GM18858 (cell line): ENCODE measurements around the gene GPC5.
"Not testable (repeated sequence)": the region's sequence is repeated elsewhere in the genome, so short reads cannot be mapped to it uniquely, and the experiment has no call there.

Experiments used
- ATAC-seq: cut with Tn5 transposase; IDR thresholded peaks from one replicate; pipeline ENCODE4 v1.9.1; 2021; ENCODE audit not compliant: unreplicated experiment

GPC5 gene

DNA sequence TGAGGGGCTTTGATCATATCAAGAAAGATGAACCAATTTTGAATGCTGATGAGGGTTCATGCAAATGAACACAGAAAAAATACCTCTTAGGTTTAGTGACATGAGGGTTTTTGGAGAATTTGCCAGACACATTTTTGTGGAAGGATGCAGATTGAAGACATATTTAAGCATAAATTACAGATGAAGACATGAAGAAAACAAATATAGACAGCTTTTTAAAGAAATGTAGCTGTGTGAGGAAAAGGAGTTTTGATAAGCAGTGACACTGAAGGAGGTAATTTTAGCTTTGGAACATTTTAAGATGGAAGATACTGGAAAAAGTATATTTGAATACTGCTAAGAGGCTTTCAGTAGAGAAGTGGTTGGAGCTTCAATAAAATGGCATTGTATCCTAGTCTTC, 1017.4 kb downstream of the GPC5 start:
- ATAC-seq = no peak

DNA sequence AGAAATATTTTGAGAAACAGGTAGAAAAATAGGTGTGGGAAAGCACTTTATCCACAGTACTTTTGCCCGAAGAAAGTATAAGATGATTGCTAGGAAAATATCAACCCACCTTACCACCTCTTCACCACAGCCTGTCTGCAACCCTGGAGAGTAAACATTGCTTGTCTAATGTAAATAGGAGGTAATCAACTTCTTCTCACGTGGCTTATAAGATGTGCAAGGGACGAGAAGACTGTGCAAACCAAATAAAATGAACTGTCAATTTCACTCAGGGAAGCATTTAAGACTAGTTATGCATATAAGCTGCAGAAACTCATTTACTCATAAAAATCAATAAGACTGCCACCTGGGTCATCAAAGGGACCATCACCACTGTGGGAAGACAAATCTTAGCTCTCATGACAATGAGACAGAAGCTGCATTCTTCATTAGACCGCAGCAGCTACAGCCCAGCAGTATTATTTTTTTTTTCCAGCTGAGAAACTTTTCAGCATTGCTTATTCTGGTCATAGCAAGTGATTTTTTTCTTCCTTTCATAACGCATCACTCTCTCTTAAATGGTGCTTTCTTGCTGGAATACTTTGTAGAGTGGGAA, 1020.5 kb downstream of the GPC5 start:
- no peak for ATAC-seq

DNA sequence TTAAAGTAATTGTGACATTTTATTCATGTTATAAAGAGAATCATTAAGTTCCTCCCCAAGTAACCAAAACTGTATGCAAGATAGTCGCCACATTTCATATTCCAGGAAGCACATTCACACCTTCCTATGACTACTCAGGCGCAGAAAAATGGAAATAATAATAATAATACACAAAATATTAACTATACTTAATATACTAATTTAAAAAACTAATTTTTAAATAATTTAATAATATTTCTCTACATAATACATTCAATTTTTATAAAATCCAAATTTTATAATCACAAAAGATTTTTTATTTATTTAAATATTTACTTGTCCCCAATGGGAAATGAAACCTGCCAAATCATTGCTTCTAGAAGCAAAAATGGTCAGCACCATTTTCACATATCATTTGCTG, 1030.8 kb downstream of the GPC5 start:
- no peak for ATAC-seq

DNA sequence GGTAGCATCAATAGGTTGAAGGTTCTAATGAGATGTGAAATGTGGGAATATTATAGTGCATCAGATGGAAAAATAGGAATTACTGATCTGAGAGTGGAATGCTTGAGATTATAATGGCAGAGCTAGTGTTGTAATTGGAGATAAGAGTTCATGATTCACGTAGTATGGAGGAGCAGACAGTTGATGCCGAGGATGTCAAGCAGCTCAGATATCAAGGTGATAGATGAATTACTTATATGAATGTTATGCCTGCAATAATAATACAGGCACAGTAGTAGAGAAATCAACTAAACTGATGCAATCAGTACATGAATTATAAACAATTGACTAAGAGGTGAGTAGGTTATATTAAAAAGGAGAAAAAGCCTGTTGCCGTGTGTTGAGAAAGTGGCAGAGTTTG, 1035.0 kb downstream of the GPC5 start:
- no peak for ATAC-seq

DNA sequence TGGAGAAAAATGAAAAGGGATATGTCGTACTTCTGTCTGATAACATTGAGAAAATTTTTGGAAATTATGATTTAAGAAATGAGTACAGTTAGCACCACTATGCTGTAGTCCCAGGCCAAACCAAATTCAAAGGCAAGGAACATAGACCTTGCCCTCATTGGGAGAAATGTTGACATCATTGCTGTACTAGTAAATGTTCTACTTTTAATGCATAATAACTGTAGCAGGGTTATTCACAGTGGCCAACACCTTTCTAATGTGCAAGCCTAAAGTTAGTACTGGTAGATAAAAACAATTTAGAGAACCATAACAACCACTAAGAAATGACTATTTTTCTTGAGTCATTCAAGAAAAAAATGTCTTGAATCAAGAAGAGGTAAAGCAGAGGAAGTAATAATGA, 1035.5 kb downstream of the GPC5 start:
- ATAC-seq = no peak

DNA sequence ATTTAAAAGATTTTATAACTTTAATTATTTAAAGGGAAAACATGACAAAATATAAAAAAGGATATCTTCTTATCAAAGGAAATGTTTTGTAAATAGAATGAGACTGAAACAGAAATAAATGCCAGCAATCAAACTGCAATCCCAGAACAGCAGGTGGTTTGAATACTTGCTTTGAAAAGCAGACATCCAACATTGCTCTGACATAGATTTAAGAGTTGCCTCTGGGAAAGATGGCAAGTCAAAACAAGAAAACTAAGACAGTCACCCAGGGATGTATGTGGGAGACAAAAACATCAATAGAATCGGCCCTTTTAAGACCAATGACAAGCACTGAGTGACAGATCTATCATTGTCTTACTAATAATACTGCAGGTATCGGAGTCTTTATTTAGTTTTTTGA, 1038.5 kb downstream of the GPC5 start:
- ATAC-seq = no peak

DNA sequence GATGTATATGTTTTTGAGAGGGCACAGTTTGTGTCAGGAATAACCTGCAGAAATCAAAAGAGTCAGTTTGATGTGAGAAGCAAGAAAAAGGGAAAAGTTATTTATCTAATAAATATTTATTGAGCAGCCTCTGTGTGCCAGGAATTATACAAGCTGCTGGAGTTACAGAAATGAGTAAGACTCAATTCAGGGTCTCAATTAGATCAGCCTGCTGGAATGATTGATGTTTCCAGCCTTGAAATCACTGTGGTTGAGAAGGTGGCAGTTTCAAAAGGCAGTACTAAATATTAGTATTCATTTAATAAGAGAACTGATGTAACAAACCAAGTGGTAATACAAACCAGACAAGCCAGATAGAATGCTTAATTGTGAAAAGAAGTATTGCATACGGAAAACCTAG, 1045.8 kb downstream of the GPC5 start:
- no peak for ATAC-seq

DNA sequence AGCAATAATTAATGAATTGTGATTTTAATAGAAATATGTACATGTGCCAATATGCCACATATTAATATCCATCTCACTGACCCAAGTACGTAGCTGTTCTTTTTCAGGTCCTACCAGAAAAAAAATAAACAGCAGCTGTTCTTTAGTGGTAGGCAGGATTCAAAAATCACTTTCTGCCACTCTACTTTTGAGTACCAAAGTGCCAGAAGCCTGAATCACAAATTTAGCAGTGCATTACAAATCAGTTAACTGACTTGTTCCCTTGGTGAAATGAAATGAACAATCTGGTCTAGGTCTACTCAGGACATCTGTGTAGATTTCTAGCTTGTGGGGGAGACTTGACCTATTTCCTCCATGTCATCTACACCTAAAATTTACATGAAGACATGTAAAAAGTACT, 1052.6 kb downstream of the GPC5 start:
- no peak for ATAC-seq

DNA sequence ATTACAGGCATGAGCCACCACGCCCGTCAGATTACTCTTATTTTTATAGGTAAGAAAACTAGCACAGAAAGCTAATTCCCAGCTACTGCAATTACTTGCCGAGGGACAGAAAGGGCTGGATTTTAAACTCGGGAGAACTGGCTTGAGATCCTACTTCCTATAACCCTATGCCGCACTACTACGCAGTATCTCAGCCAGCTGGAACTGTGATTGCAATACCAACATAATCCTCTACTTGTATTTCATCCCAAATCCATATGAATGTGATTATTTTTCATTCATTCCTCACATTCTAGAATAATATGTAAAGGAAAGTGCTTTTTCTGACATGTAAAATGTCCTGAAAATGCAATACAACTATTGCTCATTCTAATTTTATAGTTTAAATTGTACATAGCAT, 1054.4 kb downstream of the GPC5 start:
- no peak for ATAC-seq

DNA sequence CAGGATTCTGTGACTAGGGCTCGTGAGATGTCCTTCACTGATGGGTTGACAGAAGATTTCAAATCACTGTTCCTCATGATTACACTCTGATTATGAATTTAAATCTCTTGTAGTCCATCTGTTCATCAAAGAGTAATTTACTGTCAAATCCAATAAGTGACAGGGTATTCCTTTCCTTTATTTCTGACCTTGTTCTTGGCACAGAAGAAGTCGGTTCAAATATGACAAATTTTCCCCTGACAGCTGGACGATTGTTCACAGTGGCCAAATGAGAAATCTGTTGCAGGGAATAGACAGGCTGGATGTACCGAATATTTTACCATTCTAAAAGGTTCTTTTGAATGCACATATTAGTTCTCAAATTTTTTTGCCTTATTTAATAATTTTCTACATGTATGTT, 1060.9 kb downstream of the GPC5 start:
- ATAC-seq = no peak

DNA sequence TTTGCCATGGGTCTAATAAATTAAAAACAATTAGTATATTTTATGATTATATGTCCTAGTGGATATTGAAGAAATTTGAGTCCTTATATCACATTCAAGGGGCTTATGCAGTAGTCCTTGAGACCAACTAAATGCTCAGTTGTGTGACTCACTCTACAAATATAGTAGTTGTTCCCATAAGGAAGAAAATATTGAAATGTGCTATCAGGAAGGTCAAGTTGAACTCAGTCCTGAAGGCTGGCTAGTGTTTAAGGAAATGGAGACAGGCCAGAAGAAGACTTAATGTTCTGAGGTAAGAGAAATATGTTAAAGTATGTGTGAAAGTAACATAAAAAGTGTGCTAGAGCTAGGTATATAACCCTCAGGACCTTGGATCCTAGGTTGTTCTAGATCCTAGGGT, 1062.1 kb downstream of the GPC5 start:
- ATAC-seq = no peak

DNA sequence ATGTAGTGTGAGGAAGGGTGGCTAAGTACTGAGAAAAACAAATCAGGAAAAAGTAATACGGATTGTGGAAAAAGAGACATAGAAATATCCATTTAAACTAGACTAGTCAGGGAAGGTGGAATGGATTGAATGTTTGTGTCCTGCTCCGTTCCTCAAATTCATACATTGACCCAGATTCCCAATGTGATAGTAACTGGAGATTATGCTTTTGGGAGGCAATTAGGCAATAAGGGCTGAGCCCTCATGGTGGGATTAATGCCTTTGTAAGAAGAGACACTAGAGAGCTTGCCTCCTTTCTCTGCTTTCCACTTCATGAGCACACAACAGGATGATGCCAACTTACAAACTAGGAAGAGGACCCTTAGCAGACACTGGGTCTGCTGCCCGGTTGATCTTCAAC, 1063.0 kb downstream of the GPC5 start:
- no peak for ATAC-seq

DNA sequence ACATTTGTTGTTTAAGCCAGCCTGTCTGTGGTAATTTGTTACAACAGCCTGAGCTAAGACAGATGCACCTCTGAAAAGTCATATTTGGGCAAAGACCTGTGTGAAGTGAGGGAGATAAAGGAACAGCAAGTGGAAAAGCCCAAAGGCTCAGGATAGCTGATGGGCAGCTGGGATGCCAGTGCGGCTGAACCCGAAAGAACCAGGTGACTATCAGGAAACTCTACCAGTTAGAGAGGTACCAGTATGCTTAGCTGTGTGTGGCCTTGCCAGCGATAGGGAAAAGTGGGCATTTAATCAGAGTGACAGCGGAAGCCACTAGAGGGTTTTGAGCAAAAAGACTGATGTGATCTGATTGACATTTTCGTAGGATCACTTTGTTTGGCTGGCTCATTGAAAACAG, 1063.4 kb downstream of the GPC5 start:
- no peak for ATAC-seq

DNA sequence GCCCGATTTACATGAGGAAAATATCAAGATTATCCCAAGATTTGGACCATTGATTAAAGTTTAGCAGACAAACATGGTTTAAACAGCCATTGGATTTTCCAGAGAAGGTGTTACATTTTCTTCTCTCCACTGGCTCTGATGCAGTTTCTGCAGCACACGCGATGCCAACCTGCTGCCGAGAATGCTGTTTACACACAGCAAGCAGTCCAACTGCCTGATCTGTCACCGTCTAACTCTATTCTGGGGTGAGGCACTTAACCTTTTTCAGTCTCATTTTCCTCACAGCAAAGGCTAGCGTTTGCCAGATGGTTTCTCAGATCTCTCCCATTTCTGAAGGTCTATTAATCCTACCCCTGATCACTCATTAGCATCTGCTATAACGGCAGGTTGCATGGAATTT, 1064.7 kb downstream of the GPC5 start:
- ATAC-seq = no peak

DNA sequence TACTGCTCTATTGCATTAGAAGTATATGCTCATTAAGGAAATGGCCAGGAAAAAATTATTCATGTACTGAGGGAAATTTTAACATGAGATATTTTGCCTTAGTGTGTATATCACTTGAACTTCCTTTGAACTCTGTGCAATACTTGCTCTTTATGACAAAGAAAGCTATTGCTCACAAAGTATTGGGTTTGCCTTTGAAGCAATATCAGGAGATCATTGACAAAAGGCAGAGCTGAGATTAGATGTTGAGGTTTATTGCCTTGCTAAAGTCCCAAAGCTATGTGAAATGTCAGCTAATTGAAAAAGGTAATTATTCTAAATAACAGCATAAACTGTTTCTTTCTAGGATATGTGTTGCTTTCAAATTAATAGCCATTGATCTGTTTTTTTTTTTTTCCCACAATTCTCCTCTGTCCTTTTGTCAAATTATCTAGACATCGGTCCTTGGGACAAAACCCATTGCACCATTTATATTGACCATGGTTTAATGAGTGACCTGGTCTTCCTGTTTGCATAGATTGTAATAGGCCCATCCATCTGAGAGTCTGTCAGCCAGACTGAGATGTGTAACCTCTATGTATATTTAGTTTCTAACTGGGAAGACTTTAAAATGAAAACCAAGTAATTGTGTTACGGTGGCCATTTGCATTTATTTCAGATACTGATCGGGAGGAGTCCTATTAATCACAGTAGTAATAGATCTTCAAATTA, 1075.5 kb downstream of the GPC5 start:
- ATAC-seq = no peak

DNA sequence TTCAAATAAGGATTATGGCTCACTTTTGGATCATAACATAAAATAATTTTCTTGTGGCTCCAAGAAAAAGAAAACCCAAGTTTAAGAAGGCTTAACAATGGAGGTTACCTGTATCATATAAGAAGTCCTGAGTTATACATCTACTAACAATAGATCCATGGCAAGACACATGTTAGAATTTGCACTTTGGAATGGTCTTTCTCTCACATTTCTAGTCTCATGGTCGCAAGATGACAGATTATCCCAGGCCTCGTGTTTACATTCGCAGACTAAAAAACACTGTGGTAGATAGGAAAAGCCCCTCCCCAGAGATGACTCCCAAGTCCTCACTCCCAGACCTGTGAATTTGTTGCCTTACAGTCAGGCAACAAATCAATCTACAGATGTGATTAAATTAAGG, 1082.0 kb downstream of the GPC5 start:
- ATAC-seq = no peak

DNA sequence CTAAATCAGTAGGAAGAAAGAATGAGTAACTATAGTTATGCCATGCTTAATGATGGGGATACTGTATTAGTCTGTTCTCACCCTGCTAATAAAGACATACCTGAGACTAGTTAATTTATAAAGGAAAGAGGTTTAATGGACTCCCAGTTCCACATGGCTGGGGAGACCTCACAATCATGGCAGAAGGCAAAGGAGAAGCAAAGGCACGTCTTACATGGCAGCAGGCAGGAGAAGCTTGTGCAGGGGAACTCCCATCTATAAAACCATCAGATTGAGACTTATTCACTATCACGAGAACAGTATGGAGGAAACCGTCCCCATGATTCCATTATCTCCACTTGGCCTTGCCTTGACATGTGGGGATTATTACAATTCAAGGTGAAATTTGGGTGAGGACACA, 1084.4 kb downstream of the GPC5 start:
- ATAC-seq = not testable (repeated sequence)

DNA sequence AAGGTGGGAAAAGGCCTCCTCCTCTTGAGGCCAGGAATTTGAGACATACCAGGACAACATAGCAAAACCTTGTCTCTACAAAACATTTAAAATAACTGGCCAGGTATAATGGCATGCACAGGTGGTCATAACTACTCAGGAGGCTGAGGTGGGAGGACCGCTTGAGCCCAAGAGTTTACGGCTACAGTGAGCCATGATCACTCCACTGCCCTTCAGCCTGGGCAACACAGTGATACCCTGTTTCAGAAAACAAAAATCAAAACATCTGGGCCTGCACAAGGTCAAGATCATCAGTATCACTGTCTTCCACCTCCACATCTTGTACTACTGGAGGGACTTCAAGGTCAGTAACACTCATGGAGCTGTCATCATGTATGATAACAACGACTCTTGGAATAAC, 1085.5 kb downstream of the GPC5 start:
- no peak for ATAC-seq

DNA sequence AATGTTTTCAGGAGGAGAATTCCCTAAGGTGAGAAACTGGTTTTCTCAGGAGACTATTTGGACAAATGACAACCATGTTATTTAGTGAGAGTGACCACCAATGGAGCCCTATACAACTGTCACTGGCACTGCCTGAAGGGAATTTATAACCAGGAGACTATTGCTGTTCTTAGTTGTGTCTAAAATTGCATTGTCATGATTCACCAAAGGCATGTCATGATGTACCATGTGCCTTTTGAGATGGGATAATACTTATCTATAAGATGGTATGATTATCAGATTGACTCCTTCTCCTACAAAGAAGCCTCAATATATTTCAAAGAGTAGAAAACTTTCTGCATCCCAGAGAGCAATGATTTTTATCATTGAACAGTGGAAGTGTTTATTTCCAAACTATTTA, 1088.8 kb downstream of the GPC5 start:
- ATAC-seq = no peak

DNA sequence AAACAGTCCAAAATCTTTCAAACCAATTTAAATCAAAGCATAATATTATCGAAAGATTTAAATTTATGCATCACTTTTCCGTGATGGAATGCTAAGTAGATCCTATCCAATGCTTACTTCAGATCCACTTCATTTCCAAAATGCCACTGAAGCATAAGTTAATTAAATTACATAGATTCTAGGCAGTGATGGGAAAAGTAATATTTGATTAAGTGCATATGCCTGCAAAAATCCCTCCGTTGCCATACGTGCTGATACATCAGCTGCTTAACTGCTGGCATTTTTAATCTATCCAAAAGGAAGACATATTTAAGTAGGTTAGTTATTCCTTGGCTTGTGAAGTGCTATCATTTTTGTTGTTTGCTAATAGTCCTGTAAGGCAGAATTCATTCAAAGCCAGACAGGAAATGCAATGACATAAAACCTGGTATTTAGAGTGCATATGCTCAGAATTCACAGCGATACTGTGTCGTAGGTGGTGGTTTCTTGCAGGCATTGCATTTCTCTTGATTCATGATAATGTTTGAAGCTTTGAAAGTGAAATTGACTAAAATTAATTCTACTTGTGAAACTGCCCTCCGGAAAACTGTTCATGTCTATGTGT, 1089.9 kb downstream of the GPC5 start:
- ATAC-seq = no peak

DNA sequence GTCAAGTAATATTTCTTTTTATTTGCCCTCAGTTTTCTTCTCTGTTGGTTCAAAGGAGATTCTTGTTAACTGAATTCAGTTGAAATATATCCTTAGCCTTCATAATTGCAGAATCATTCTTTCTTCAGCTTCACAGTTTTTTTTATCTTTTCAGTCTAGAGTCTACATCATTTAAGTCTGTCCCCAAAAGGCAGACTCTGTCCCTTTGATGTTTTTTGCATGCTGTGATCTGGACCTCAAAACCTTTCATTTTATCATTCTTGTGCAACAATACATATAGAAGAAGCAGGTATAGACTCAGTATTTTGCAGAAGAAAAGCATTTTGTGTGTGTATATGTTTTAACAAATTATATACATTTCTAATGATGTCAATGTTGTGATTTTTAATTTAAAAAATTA, 1093.4 kb downstream of the GPC5 start:
- ATAC-seq = no peak

DNA sequence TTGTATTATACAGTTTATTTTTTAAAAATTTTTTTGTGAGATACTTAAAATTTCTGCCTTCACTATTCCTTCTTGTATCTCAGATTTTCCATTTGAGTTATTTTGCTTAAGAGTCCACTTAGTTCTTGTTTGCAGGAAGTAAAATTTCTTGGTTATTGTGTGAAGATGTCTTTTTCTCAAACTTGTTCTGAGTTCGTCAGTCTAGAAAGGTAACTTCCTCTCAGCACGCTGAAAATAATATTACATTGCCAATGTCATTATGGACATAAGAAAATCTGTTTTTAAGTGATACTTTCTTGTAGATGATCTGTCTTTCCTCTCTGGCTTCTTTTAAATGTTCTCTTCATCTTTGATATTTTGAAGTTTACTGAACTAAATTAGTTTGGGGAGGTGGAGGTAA, 1096.5 kb downstream of the GPC5 start:
- no peak for ATAC-seq

DNA sequence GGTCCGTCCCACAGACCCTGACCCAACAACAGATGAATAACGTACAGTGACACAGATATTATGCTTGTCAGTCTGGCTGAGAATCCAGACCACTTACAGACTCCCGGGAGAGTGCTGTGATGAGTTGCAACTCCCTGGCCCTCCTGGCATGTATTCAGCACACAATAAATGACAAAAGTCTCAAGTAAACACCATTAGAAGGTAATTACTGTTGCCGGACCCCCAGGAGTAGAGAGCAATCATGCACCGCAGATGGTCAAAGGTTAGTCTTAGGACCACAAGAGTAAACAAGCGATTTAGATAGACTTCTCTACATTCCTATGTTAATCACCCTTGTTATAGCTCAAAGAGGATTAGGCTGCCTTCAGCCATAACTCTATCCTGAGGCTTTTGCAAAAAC, 1101.8 kb downstream of the GPC5 start:
- ATAC-seq = no peak
